H54 (cell line): Measurements from ENCODE around the gene DCST2.
"Not testable (repeated sequence)": the region's sequence is repeated elsewhere in the genome, so short reads cannot be mapped to it uniquely, and the experiment has no call there.

Source experiments
- DNase-seq: peaks from one replicate; pipeline ENCODE4 v3.0.0; 2011; ENCODE audit warnings: low spot score, mixed read lengths; ENCODE audit not compliant: insufficient read length
- FAIRE-seq: peaks from 3 replicates; lab custom pipeline; 2011; peaks lifted over from hg19 to GRCh38; lab: Jason Lieb, UNC
- POLR2A ChIP-seq: IDR thresholded peaks from 2 replicates; pipeline ENCODE4 v1.6.1; 2011; ENCODE audit warnings: low read depth, mild to moderate bottlenecking, low read length

DCST2 gene

GRCh38 chr1:154992721-154993571, 40.6 kb downstream of the DCST2 start:
- FAIRE-seq = no peak
- no peak for DNase-seq
- no peak for TF ChIP-seq POLR2A

- FAIRE-seq = no peak
- no peak for TF ChIP-seq POLR2A
Measured at GRCh38 chr1:154990276-154990675, 43.3 kb downstream of the DCST2 start.

GRCh38 chr1:154989195-154989860, 44.3 kb downstream of the DCST2 start:
- TF ChIP-seq POLR2A = no peak
- DNase-seq (no peak), FAIRE-seq (no peak)

More at GRCh38 chr1:154990276-154990675, 43.3 kb downstream of the DCST2 start:
- no peak for DNase-seq

DNA sequence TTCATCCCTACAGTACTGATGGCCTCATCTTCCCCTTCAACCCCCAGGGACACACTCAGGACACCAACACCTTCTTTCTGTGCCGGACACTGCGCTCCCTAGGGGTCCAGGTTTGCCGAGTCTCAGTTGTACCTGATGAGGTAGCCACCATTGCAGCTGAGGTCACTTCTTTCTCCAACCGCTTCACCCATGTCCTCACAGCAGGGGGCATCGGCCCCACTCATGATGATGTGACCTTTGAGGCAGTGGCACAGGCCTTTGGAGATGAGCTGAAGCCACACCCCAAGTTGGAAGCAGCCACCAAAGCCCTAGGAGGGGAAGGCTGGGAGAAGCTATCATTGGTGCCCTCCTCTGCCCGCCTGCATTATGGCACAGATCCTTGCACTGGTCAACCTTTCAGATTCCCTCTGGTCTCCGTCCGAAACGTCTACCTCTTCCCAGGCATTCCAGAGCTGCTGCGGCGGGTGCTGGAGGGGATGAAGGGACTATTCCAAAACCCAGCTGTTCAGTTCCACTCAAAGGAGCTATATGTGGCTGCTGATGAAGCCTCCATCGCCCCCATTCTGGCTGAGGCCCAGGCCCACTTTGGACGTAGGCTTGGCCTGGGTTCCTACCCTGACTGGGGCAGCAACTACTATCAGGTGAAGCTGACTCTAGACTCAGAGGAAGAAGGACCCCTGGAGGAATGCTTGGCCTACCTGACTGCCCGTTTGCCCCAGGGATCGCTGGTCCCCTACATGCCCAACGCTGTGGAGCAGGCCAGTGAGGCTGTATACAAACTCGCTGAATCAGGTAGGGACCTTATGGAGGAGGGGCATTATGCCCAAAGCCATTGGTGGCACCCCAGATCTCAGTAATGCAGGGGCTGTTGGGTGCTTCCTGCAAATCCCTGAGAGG, 45.3 kb downstream of the DCST2 start:
- TF ChIP-seq POLR2A = no peak
- no peak for FAIRE-seq
- no peak for DNase-seq

- no peak for FAIRE-seq
- no peak for TF ChIP-seq POLR2A
- no peak for DNase-seq
Measured at GRCh38 chr1:154987326-154987725, 46.3 kb downstream of the DCST2 start.

GRCh38 chr1:154986736-154987135, 46.8 kb downstream of the DCST2 start:
- FAIRE-seq, DNase-seq: not testable (repeated sequence)

DNA sequence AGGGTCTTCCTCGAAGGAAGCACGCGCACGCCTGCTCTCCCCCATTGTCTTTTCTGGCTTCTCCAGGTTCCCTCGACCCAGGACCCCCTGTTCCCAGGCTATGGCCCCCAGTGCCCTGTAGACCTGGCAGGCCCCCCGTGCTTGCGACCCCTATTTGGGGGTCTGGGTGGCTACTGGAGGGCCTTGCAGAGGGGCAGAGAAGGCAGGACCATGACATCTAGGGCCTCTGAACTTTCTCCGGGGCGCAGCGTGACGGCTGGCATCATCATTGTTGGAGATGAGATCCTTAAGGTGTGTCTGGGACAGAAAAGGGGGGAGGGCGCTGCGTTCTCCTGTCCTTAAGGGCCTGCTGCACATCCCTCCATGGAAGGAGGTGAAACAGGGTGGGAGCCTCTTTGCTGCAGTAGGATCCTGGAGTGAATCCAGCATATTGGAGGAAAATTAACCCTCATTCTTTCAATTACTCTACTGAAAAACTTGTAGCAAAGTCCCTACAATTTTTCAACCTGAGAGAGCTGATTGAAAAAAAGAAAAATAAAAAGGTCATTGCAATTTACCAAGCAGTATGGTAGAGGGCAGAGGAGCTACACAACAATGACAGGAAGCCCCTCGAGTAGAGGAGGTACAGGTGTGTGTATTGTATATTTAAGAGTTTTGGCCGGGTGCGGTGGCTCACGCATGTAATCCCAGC, 49.7 kb downstream of the DCST2 start:
- no peak for TF ChIP-seq POLR2A
- DNase-seq (no peak), FAIRE-seq (no peak)

DNA sequence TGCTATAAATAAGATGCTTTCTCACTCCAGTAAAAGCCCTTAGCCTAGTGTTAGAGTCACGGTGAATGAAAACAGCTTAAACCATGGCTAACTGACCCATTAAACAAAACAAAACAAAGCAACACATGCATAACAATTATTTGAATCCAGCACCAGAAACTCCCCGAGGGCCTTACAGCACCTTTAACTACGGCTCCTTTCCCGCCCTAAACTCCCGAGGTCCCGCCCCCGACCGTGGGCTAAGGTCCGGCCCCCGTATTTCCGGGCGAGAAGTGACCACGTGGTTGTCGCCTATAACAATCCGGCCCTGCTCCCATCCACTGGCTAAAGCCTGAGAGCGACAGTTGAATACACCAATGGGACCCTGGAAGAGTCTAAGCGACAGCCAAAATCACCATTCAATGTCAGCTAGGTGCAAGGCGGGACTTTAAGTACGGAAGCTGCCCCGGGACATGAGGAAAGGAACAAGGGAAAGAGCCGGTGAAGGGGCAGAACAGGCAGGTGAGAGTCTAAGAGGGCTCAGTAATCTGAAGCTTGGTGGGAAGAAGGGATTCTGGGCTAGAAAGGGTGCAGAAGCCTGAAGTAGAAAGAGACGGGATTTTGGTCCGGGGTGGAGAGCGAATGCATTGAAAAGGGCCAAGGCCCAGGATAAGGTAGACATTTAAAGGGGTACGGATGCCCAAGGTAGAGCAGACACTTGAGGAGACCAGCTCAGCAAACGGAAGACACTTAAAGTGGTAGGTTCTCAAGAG, 50.5 kb downstream of the DCST2 start, which contains the start of gene FLAD1:
FLAD1 (plus strand) TSS at position 448 of the 752 bp plus-strand sequence. CDS start 351 bp downstream, outside the sequence.
- FAIRE-seq = no peak
- peak; percentile 92 for DNase-seq
- peak; percentile 17; the same call in 1 of the 2 replicates for TF ChIP-seq POLR2A

- DNase-seq (no peak), FAIRE-seq (no peak)
- no peak for TF ChIP-seq POLR2A
Measured at GRCh38 chr1:154982341-154982740, 51.2 kb downstream of the DCST2 start.

- DNase-seq = no peak
- TF ChIP-seq POLR2A = no peak
- FAIRE-seq = no peak
Measured at GRCh38 chr1:154978360-154978759, 55.2 kb downstream of the DCST2 start.

GRCh38 chr1:154977762-154978161, 55.8 kb downstream of the DCST2 start:
- FAIRE-seq, DNase-seq: not testable (repeated sequence)

GRCh38 chr1:154975409-154976059, 58.0 kb downstream of the DCST2 start:
- DNase-seq = no peak
- no peak for FAIRE-seq
- TF ChIP-seq POLR2A = peak; percentile 37; the same call in 1 of the 2 replicates
